ENCODE data around the gene ZFP28.

DNA sequence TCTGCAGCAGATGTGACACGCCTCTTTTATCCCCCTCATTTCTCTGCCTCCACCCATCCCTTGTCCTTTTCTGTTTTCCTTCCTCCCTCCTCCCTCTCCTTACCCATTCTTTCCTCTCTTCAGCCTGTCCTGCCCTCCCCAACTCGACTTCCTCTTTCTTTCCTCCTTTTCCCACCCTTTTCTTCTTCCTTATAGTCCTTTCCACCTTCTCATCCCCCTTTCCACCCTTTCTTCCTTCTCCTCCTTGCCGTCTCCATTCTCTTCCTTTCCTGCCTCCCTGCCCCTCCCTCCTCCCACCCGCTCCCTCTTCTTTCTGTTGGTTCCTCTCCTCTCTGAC is 55.7 kb downstream of the ZFP28 start:
- TF ChIP-seq, protein P1, sequence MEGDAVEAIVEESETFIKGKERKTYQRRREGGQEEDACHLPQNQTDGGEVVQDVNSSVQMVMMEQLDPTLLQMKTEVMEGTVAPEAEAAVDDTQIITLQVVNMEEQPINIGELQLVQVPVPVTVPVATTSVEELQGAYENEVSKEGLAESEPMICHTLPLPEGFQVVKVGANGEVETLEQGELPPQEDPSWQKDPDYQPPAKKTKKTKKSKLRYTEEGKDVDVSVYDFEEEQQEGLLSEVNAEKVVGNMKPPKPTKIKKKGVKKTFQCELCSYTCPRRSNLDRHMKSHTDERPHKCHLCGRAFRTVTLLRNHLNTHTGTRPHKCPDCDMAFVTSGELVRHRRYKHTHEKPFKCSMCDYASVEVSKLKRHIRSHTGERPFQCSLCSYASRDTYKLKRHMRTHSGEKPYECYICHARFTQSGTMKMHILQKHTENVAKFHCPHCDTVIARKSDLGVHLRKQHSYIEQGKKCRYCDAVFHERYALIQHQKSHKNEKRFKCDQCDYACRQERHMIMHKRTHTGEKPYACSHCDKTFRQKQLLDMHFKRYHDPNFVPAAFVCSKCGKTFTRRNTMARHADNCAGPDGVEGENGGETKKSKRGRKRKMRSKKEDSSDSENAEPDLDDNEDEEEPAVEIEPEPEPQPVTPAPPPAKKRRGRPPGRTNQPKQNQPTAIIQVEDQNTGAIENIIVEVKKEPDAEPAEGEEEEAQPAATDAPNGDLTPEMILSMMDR (IDR thresholded peaks at IDR 0.05), result no peak
- TF ChIP-seq POLR2A (IDR thresholded peaks at IDR 0.05), result no peak
